Effector CD4-positive, alpha-beta T cell (primary cell): Measurements from ENCODE around the gene EEA1.

ENCODE experiments used
- DNase-seq: peaks from one replicate; pipeline ENCODE4 v3.0.0-alpha.2; 2020

Gene EEA1

GRCh38 chr12:92743026-92743425 lies 186.1 kb downstream of the EEA1 start:
- no peak for DNase-seq

- no peak for DNase-seq
Observed at GRCh38 chr12:92740411-92740810, 188.7 kb downstream of the EEA1 start.

DNA sequence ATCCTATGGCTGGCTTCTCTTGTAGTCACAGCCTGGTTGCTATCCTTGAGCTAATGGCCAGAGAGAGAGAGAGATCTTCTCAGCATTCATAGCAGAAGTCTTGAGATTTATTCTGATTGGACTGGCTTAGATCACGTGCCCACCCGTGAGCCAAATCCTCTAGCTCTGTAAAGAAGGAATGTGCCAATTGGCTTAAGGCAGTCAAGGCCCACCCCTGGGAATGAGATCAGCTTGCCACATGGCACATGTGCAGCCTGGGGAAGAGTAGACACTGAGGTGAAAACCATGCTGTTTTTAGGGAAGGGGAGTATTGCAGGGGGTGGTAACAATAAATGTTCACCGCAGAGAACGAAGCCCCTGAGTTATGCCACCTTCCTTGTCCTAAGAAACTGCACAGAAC lies 190.0 kb downstream of the EEA1 start:
- no peak for DNase-seq

DNA sequence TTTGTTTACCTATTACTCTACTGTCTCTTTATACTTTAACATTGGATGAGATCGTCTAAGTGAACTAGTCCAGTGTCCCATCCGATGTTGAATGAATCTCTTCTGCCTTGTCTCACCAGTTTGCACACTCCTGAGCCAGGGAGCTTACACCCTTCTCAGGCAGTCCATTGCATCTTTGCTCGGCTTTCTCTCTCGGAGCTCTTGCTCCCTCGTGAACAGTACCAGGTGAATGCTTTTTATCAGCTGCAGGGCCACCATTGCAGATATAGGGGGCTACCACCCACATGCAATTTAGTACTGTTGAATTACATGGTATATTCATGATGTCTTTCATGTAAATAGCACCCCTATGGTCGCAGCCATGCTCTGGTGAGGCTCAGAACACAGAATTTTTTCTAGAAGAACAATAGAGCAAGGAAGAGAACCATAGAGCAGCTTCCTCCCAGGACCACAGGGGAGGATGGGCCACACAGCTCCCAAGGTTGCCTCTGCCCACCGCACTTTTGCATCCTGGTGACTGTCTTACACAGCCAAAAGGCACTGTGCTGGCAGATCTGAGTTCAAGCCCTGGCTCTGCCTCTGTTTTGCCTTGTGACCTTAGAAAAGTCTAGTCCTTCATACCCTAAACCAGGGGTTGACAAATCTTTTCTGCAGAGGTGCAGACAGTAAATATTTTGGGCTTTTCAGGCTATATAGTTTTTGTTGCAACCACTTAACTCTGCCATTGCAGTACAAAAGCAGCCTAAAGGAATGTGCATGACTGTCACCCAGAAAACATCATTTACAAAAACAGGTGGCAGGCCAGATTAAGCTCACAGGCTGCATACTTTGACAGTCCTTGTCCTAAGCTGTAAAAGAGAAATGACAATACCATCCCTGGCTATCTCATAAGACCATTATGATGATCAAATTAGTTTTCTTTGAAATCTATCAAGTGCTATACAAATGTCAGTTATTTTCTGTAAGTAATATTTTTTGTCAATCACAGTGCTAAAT lies 190.9 kb downstream of the EEA1 start:
- DNase-seq: no peak

DNA sequence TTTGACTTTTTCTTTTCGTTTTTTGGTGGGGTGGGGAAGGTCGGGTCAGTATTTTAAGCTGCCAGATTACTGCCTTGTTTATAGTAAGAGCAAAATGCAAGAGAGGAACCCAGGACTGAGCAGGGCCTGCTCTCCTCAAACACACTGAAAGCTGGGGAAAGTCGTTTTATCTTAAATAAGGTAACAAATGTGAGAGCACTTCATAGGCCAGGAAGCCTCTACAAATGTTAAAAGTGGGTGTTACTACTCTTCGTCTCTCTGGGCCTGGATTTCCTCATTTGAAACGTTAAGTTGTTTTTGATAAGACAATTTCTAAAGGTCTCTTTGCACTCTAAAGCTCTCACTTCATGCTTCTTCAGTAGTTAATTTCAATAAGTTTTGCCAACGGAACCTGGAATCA lies 192.5 kb downstream of the EEA1 start:
- DNase-seq: no peak

DNA sequence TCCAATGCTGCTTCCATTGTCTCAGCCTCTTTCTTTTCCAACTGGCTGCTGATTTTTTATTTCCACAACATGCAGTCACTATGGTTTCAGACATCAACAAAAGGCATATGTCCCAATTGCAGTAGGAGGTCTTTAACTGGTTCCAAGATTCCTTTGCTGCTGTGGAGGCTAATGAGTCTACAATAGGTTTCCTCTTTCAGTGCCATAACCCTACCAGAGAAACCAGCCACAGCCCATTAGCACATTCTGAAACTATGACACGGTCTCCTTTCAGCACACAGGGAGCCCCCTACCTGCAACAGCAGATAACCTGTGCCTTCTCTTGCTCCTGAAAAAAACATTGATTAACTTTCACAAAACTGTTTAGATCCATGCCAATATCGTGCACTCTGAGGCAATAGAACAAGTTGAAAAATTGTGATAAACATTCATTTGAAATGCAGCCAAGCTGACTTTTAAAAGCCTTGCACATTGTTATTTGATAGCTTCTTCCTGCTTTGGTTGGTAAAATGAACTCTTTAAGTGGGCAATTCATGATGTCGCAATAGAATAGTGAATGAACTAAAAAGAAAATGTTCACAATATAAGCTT lies 193.9 kb downstream of the EEA1 start:
- DNase-seq: no peak

DNA sequence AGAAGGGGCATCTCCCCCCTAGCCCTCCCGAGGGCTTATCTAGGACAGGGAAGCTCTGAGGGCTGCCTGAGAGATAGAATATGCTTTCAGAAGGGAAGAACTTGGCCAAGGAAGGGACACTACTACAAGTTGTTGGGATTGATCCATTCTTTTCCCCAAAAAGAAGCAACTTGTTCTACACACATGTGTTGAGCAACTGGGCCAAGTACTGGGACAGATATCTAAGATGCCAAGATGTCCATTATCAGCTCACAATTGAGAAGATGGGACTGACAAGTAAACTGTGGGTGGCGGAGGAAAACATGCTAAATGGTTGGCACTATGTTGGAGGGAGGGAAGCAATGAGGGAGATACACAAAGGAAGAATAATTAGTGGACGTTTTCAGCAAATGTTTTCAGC lies 195.4 kb downstream of the EEA1 start:
- no peak for DNase-seq

DNA sequence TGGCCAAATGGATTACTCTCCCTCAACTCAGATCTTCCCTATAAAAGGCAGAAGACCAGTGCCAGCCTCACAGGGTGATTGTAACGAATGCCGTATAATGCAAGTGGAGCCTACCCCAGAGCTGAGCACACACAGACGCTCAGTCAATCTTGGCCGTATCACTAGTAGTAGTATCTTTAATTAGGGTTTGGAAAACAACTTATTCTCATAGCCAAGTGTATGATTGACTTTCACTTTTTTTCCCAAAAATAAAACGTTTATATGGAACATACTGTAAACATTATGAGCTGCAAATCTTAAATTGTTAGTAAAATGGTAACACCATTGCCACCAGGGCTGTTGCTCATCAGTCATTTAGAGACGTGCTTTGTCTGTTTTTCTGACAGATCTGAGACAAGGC lies 195.9 kb downstream of the EEA1 start:
- DNase-seq: no peak

DNA sequence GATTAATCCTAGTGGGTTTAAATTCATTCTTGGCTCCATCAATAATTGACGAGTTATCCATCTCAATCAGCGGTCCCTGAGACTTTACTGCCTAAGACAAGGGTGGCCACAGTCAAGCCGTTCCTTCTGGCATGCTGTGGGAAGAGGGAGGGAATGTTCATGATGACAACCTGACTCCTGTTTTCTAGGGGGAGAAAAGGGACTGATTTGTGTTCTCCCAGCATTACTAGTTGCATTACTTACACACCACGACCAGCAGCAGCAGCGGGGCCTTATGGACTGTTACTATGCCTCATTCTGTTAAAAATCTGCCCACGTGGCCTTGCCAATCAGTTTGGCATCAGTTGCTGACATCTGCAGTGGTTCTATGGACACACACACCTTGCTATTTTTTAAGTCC lies 196.4 kb downstream of the EEA1 start:
- no peak for DNase-seq

- no peak for DNase-seq
Observed at GRCh38 chr12:92732216-92732615, 196.9 kb downstream of the EEA1 start.

GRCh38 chr12:92730758-92731157 lies 198.3 kb downstream of the EEA1 start:
- no peak for DNase-seq

DNA sequence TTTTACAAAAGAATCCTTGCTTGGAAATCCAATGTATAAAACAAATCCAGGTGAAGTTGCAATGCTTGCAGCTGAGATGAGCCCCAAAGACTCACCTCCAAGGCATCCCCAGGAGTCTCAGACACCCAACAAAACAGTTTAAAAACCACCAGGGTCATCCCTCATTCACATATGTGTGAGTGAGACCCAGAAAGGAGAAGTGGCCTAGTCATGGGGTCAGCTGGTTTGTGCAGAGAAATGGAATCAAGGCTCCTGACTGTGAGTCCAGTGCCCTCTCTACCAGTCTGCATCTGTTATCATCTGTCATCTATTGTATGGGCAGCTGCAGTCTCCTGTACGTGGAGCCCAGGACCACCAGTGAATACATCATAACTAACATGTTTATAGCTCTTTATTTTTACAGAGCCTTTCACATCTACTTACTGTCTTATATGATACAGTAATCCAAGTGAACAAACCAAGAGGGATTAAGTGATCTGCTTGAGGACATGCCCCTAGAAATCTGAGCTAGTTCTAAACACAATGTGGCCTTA lies 199.3 kb downstream of the EEA1 start:
- DNase-seq: no peak

- DNase-seq: no peak
Observed at GRCh38 chr12:92726850-92727249, 202.2 kb downstream of the EEA1 start.

DNA sequence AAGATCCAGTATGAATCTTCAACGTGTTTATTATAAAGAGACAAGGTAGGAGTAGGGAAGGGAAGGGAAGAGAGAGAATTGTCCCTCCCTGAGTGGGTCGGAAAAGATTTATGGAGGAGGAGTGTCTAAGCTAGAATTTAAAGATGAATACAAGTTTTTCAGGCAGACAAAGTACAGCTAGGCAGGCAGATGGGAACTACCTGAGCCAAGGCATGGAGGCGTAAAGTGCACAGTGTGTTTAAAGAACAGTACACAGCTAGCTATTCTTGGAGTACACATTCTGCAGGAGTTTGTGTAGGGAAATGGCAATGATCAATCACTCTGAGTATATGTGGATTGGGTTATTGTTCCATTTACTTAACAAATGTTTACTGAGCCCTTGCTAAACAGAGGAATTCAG lies 206.2 kb downstream of the EEA1 start:
- DNase-seq: no peak

GRCh38 chr12:92721656-92722055 lies 207.4 kb downstream of the EEA1 start:
- DNase-seq: no peak

DNA sequence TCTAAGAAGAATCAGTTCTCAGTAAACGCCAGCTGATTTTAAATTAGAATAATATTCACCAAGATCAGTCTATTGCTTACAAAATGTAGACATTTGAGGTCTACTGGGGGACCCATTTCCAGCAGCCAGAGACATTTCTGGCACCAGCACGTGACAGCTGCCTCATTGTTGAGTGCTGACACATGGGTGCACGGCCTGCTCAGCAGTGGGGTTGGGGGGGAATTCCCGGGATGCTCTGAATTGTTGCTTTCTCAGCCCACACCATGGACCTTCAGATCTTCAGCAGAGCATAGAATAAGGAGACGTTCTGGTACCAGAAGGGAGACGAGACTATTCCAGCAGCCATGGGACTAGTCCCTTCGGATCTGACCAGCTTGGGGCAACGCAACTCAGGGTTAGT lies 208.0 kb downstream of the EEA1 start:
- DNase-seq: no peak
